GM12873 (cell line): Measurements from ENCODE around the gene PRKAR1B.

Source experiments
- TF ChIP-seq, protein P1 (sequence below): IDR thresholded peaks from 2 replicates; pipeline ENCODE4 v1.5.1; 2012; ENCODE audit warnings: low read depth, mild to moderate bottlenecking, moderate library complexity, low read length, control low read depth; ENCODE audit not compliant: insufficient read depth; ENCODE audit errors: missing control alignments

Gene PRKAR1B

GRCh38 chr7:523347-524336 lies 203.4 kb downstream of the PRKAR1B start:
- TF ChIP-seq, protein P1, sequence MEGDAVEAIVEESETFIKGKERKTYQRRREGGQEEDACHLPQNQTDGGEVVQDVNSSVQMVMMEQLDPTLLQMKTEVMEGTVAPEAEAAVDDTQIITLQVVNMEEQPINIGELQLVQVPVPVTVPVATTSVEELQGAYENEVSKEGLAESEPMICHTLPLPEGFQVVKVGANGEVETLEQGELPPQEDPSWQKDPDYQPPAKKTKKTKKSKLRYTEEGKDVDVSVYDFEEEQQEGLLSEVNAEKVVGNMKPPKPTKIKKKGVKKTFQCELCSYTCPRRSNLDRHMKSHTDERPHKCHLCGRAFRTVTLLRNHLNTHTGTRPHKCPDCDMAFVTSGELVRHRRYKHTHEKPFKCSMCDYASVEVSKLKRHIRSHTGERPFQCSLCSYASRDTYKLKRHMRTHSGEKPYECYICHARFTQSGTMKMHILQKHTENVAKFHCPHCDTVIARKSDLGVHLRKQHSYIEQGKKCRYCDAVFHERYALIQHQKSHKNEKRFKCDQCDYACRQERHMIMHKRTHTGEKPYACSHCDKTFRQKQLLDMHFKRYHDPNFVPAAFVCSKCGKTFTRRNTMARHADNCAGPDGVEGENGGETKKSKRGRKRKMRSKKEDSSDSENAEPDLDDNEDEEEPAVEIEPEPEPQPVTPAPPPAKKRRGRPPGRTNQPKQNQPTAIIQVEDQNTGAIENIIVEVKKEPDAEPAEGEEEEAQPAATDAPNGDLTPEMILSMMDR = no peak

DNA sequence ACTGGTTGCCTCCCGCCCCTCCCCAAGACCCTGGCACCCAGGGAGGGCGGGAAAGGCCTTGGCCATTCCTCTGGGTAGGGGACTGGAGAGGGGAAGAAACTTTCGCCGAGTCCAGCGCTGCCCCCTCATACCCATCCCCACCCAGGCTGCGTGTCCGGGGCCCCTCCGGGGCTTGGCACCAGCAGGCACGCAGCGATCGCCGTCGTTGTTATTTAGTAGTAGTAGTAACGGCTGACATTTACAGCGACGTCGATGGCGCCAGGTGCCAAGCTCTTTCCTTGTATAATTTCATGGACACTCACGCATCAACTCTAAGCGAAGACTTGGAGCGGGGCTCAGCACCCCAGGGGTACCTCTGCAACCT lies 204.1 kb downstream of the PRKAR1B start:
- TF ChIP-seq, protein P1 = no peak

- TF ChIP-seq, protein P1 = no peak
Observed at GRCh38 chr7:522071-522950, 204.8 kb downstream of the PRKAR1B start.

GRCh38 chr7:521221-522070 lies 205.6 kb downstream of the PRKAR1B start:
- TF ChIP-seq, protein P1 = no peak

- TF ChIP-seq, protein P1 = peak; percentile 13
Observed at GRCh38 chr7:520503-521161, 206.4 kb downstream of the PRKAR1B start.

DNA sequence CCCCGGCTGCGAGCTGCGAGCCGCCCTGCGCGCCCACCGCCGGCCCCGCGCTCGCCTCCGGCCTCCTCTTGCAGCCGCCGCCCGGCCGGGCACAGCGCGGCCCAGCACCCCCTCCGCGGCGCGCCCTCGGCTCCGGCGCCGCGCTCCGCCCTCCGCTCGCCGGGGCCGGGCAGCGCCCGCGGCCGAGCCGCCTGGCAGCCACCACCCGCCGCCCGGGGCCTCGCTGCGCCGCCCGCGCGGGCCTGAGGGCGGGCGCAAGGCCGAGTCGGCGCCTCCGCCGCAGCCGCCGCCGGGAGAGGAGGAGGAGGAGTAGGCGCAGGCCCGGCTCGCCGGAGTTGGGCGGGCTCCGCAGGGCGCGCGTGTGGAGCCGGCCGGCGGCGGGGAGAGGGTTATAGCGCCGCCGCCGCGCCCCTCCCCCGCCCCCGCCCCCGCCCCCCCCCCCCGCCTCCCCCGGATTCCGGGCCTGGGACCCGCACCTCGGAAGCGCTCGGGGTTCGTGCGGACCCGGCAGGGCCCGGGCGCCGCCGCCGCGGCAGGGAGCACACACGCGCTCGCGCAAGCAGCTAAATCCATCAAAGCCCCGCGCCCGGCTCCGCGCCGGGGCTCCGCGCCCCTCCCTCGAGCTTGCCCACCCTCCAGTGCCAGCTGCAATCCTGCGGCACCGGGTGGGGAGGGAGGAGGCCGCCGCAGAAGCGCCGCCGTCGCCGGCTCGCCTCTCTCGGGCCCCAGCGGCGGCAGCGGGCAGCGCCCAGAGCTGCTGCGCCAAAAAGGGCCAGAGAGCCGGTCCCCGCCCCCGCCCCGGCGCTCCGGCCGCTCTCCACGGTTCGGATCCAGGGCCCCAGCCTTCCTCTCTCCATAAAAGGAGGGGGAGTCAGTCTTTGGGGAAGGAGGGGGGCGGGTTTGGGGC lies 207.3 kb downstream of the PRKAR1B start, which contains the start of gene PDGFA:
Gene PDGFA (minus strand): TSS at position 363 of the 907 bp plus-strand sequence. CDS start 845 bp downstream, outside the sequence.
- TF ChIP-seq, protein P1 = no peak
